K562 (cell line): Measurements from ENCODE around the gene SDF4. TPM values are rescaled to one million over a fixed set of nuclear protein-coding genes. Genes with fewer than 3 reads are reported as not detected.

Source experiments
- ARID2 ChIP-seq: fragments of 450-650 bp; IDR thresholded peaks from 2 replicates; pipeline ENCODE4 v1.6.1; 2017; ENCODE audit warnings: antibody characterized with exemption, mild to moderate bottlenecking
- BRF2 ChIP-seq: IDR thresholded peaks from 3 replicates; pipeline ENCODE4 v1.6.1; 2011; ENCODE audit warnings: borderline replicate concordance, mild to moderate bottlenecking; ENCODE audit not compliant: insufficient read length, insufficient read depth
- CBFB ChIP-seq: sonication (generic); formaldehyde crosslinking; IDR thresholded peaks from 2 replicates; pipeline ENCODE4 v1.4.0; 2020; ENCODE audit warnings: mild to moderate bottlenecking, missing genetic modification reagents
- ESRRA ChIP-seq: fragments of 450-650 bp; IDR thresholded peaks from 2 replicates; pipeline ENCODE4 v1.6.1; 2014; ENCODE audit warnings: low read depth, mild to moderate bottlenecking, moderate library complexity, borderline replicate concordance
- GABPB2 ChIP-seq: fragments of 250-450 bp; sonication (Bioruptor Pico); conservative IDR thresholded peaks from 2 replicates; pipeline ENCODE4 v1.5.1; 2021; ENCODE audit warnings: mild to moderate bottlenecking
- HDAC6 ChIP-seq: IDR thresholded peaks from 2 replicates; pipeline ENCODE4 v1.6.1; 2012; ENCODE audit warnings: low read depth, mild to moderate bottlenecking, control low read depth, inconsistent platforms, low read length, moderate library complexity
- HNRNPH1 ChIP-seq: fragments of 200-400 bp; formaldehyde crosslinking; optimal IDR thresholded peaks from 2 replicates; pipeline ENCODE3; 2017; ENCODE audit warnings: low read depth, mild to moderate bottlenecking, low read length, moderate library complexity
- MIER1 ChIP-seq: fragments of 450-650 bp; IDR thresholded peaks from 2 replicates; pipeline ENCODE4 v1.6.1; 2016; ENCODE audit warnings: antibody characterized with exemption, mild to moderate bottlenecking, low read depth
- MTA3 ChIP-seq: fragments of 450-650 bp; formaldehyde crosslinking; IDR thresholded peaks from 2 replicates; pipeline ENCODE4 v1.6.1; 2017; ENCODE audit warnings: mild to moderate bottlenecking, borderline replicate concordance
- MXI1 ChIP-seq: IDR thresholded peaks from 2 replicates; pipeline ENCODE4 v1.6.1; 2011; ENCODE audit warnings: low read depth, mild to moderate bottlenecking, improper control_type of control experiment, low read length
- PCBP2 ChIP-seq: fragments of 200-400 bp; formaldehyde crosslinking; IDR thresholded peaks from 2 replicates; pipeline ENCODE4 v1.6.1; 2018; ENCODE audit warnings: low read length, low read depth, mild to moderate bottlenecking, moderate library complexity; ENCODE audit not compliant: poor library complexity, severe bottlenecking
- PYGO2 ChIP-seq: fragments of 450-650 bp; IDR thresholded peaks from 2 replicates; pipeline ENCODE4 v1.6.1; 2016; ENCODE audit warnings: mild to moderate bottlenecking, missing genetic modification characterization, moderate library complexity, missing compliant biosample characterization
- RBFOX2 ChIP-seq: fragments of 200-400 bp; formaldehyde crosslinking; IDR thresholded peaks from 2 replicates; pipeline ENCODE4 v1.6.1; 2017; ENCODE audit warnings: low read depth, mild to moderate bottlenecking, low read length, moderate library complexity
- THRAP3 ChIP-seq: fragments of 450-650 bp; IDR thresholded peaks from 2 replicates; pipeline ENCODE4 v1.6.1; 2016; ENCODE audit warnings: mild to moderate bottlenecking, inconsistent platforms, borderline replicate concordance
- WHSC1 ChIP-seq: IDR thresholded peaks from one replicate; pipeline ENCODE4 v1.6.1; 2012; ENCODE audit warnings: low read length, control low read depth, inconsistent platforms
- ZBED1 ChIP-seq: IDR thresholded peaks from 2 replicates; pipeline ENCODE4 v1.6.1; 2014
- ZBTB1 ChIP-seq: sonication (generic); formaldehyde crosslinking; IDR thresholded peaks from 2 replicates; pipeline ENCODE4 v1.8.1; 2023; ENCODE audit warnings: missing genetic modification reagents, low read depth, mild to moderate bottlenecking, borderline replicate concordance
- ZFX ChIP-seq: sonication (generic); formaldehyde crosslinking; IDR thresholded peaks from 2 replicates; pipeline ENCODE4 v1.8.0; 2022; ENCODE audit warnings: mild to moderate bottlenecking, missing genetic modification reagents, moderate library complexity
- ZNF324 ChIP-seq: fragments of 250-450 bp; sonication (Bioruptor Pico); IDR thresholded peaks from 2 replicates; pipeline ENCODE4 v1.4.0; 2020; ENCODE audit warnings: mild to moderate bottlenecking
- ZNF699 ChIP-seq: fragments of 250-450 bp; sonication (Bioruptor Pico); IDR thresholded peaks from 2 replicates; pipeline ENCODE4 v1.8.0; 2021; ENCODE audit warnings: mild to moderate bottlenecking, moderate library complexity; ENCODE audit not compliant: insufficient replicate concordance
- polyA plus RNA-seq, 8 experiments: library from polyadenylated mRNA; depleted of rRNA in 4 of 8; stranded (reverse) in 5 of 8; unstranded in 3 of 8; fragments of >200 nt; fragmentation: Nextera tagmentation in 2 of 8; fragmentation: Illumina TruSeq in 1 of 8; extraction: Ambion mirVana in 2 of 8; extraction: Trizol in 1 of 8; gene quantifications; 2 replicates each; pipeline versions ENCODE4 v1.2.1 to v1.2.3, GENCODE V29; 2011 to 2014; ENCODE audit warnings: inconsistent platforms in 1 of 8, missing spikeins in 1 of 8
- total RNA-seq, 7 experiments: library from RNA; depleted of rRNA in 6 of 7; stranded (reverse); fragments of >200 nt in 6 of 7; fragmentation: Illumina TruSeq in 2 of 7; extraction: Trizol in 2 of 7; gene quantifications; 2 replicates each; pipeline versions ENCODE4 v1.2.1 to v1.2.3, GENCODE V29; 2011 to 2021; ENCODE audit warnings: low replicate concordance in 1 of 7
- TF ChIP-seq, protein P1 (sequence below): sonication (generic); formaldehyde crosslinking; IDR thresholded peaks from 2 replicates; pipeline ENCODE4 v1.9.0; 2022; ENCODE audit warnings: mild to moderate bottlenecking, missing genetic modification reagents
- TF ChIP-seq, protein P2 (sequence below): fragments of 200-800 bp; sonication (Bioruptor generic); IDR thresholded peaks from 2 replicates; pipeline ENCODE4 v1.6.1; 2016; ENCODE audit warnings: missing genetic modification characterization, missing compliant biosample characterization

The SDF4 gene
- total and polyA plus RNA-seq, 9 of the 15 experiments (the other 6 are each of a cell fraction or from before 2014, with no cell fraction given) = 0.35 to 160 (median 65.2) TPM

DNA sequence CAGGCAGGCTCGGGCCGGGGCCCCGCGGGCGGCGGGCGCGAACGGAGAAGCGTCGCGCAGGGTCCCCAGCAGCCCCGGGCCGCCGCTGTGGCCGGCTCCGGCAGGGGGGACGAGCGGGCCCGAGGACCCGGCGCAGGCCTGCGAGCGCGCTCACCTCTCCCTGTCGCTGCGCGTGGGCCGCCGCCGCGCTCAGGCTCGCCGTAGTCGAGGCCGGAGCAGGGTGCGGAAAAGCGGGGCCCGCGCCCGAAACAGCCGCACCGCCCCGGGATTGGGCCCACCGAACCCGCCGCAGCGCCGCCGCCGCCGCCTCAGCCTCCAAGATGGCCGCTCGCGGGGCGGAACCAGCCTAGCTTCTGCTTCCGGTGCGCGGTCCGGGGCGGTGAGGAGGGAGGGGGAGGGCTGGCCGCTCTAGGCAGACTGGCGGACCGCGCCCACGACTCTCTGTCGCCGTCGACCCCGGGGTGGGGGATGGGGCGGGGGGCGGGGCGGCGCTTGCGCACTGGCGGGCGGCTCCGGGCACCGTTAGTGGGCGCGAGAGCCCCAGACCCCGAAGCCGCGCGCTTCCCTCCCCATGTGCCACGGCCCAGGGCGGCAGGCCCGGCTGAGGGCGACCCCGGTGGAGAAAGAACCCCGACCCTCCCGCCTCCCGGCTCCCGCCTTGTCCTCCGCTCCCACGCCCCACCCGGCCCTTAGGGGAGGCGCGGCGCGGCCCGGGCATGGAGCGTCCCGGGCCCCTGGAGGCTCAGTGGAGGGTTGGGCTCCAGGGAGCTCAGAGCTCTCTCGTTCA is 41.9 kb upstream of the SDF4 start, which contains the start of gene UBE2J2 (continued):
- TF ChIP-seq, protein P1, sequence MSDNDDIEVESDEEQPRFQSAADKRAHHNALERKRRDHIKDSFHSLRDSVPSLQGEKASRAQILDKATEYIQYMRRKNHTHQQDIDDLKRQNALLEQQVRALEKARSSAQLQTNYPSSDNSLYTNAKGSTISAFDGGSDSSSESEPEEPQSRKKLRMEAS = peak; percentile 54; the same call in 1 of the 2 replicates
- TF ChIP-seq MXI1 (no peak), ZNF324 (CRISPR knock-in tag) (no peak), ZFX (peak; percentile 89), WHSC1 (no peak), MIER1 (no peak), HDAC6 (no peak), MTA3 (peak; percentile 44), GABPB2 (no peak), CBFB (CRISPR knock-in tag) (no peak), RBFOX2 (peak; percentile 87), ZBTB1 (CRISPR knock-in tag) (no peak), BRF2 (no peak), ZBED1 (no peak; the same call in 1 of the 2 replicates), ESRRA (peak; percentile 8; the same call in 1 of the 2 replicates), ZNF699 (CRISPR knock-in tag) (no peak), HNRNPH1 (no peak), THRAP3 (no peak), ARID2 (no peak), PYGO2 (tag) (no peak), PCBP2 (no peak)
- TF ChIP-seq, protein P2, sequence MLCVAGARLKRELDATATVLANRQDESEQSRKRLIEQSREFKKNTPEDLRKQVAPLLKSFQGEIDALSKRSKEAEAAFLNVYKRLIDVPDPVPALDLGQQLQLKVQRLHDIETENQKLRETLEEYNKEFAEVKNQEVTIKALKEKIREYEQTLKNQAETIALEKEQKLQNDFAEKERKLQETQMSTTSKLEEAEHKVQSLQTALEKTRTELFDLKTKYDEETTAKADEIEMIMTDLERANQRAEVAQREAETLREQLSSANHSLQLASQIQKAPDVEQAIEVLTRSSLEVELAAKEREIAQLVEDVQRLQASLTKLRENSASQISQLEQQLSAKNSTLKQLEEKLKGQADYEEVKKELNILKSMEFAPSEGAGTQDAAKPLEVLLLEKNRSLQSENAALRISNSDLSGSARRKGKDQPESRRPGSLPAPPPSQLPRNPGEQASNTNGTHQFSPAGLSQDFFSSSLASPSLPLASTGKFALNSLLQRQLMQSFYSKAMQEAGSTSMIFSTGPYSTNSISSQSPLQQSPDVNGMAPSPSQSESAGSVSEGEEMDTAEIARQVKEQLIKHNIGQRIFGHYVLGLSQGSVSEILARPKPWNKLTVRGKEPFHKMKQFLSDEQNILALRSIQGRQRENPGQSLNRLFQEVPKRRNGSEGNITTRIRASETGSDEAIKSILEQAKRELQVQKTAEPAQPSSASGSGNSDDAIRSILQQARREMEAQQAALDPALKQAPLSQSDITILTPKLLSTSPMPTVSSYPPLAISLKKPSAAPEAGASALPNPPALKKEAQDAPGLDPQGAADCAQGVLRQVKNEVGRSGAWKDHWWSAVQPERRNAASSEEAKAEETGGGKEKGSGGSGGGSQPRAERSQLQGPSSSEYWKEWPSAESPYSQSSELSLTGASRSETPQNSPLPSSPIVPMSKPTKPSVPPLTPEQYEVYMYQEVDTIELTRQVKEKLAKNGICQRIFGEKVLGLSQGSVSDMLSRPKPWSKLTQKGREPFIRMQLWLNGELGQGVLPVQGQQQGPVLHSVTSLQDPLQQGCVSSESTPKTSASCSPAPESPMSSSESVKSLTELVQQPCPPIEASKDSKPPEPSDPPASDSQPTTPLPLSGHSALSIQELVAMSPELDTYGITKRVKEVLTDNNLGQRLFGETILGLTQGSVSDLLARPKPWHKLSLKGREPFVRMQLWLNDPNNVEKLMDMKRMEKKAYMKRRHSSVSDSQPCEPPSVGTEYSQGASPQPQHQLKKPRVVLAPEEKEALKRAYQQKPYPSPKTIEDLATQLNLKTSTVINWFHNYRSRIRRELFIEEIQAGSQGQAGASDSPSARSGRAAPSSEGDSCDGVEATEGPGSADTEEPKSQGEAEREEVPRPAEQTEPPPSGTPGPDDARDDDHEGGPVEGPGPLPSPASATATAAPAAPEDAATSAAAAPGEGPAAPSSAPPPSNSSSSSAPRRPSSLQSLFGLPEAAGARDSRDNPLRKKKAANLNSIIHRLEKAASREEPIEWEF = no peak
